ENCODE measurements around the gene GMNC.
"Not testable (repeated sequence)": the region's sequence is repeated elsewhere in the genome, so short reads cannot be mapped to it uniquely, and the experiment has no call there.

GMNC gene, protein sequence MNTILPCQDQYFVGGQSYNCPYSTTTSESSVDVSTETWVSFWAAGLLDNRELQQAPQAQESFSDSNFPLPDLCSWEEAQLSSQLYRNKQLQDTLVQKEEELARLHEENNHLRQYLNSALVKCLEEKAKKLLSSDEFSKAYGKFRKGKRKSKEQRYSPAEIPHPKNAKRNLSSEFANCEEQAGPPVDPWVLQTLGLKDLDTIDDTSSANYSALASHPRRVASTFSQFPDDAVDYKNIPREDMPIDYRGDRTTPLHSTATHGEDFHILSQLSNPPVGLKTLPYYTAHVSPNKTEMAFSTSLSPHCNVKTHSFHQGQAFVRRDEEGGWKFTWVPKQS

DNA sequence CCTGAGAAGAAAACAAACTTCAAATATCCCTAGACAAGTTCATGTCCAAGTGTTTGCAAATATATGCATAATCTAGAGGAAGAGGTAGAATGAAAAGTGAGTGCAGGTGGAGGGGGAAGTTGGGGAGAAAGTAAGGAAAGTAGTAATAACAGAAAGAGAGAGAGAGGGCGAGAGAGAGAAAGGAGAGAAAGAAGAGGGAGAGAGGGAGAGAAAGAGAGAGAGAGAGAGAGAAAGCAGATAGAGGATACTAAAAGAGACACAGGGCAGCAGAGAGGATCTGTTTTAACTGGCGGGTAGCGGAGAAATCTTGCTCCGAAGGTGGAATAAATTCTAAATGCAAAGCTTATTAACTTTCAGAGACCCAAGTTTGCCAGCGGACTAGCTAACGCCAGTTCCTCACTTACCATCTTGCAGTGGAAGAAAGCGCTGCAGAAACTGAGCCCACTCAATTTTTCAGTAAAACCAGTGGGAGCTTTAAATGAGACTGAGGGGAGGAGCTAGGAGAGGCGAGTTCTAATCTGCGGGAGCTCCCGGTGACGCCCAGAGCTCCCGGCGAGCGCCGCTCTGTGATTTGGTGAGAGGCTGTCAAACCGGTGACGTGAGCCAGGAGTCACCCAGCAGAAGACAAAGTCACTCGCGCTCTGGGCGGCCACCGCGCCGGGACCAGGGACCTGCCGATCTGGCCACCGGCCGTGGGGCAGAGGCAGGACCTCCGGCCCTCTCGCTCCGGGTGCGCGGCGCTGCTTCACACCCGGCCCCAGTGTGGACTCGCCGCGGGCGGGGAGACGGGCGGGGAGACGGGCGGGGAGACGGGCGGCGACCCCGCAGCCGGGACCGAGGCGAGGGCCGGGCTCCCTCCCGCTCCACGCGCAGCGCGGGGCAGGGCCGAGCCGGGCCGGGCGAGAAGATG is at the start of gene GMNC:
TSS of gene GMNC (minus strand) at position 486 of the 910 bp plus-strand sequence. CDS start at position 407, 79 bp downstream.
- peak; percentile 89 for DNase-seq (ENCODE audit: low spot score)

DNA sequence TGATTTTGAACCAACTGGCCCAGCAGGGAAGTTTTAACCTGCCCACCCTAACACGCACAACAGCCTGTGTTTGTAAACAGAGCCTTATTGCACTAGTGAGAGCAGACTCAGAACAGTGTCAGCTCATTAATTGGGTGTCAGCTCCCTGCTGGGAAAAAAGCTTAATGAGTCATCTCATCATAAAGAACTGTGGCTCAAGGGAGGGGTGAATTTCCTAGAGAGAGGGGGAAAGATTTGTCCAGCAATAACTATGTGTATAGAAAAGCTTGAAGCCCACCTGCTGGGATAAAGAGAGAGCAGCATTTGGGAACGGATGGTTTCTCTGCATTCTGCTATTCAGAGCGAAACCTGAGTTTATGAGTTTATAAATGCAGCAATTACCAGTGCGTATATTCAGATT is 48.9 kb upstream of the GMNC start:
- DNase-seq (ENCODE audit: low spot score), result peak; percentile 38

DNA sequence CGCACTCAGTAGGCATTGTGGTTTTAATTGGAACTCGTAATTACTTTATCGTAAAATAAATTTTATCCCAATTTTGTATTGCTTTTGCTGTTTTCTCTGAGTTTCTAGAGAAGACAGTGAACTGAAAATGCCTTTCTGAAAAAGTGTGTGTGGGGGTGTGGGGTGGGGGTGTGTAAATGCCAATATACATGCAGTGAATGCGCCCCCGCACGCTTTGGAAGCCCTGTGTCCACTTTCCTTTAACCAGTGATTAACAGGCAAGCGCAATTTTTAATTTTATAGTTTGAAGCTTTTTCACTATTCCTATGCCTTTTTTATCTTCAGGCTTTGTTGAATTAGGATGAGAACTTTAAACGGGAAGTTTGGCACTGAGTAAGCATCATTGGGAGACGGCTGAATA is 47.4 kb upstream of the GMNC start:
- no peak for DNase-seq (ENCODE audit: low spot score)

DNA sequence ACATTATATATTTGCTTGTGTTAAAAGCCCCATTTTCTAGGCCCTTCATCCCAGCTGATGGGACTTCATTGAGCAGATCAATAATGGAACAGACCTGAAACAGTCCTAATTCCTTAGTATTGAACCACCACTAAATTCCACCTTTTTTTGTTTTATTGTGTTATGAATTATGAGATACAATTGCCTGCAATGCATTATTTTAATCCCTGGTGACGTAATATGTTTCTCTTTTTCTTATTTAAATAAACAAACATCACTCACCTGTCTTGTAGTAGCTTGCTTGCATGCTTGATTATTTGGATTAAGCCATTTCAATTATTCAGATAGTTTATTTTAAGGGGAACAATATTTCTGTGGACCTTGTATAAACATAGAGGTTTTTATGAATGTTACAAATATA is 40.7 kb upstream of the GMNC start:
- DNase-seq (ENCODE audit: low spot score), result no peak

DNA sequence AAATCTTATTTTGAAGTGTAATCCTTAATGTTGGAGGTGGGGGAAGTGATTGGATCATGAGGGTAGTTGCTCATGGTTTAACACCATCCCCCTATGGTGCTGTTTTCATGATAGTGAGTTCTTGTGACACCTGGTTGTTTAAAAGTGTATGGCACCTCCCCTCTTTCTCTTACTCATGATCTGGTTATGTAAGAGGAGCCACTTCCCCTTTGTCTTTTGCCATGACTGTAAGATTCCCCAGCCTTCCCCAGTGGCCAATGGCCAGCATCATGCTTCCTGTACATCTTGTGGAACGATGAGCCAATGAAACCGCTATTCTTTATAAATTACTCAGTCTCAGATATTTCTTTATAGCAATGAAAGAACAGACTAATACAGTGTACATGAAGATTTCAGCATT is 39.8 kb upstream of the GMNC start:
- no peak for DNase-seq (ENCODE audit: low spot score)

DNA sequence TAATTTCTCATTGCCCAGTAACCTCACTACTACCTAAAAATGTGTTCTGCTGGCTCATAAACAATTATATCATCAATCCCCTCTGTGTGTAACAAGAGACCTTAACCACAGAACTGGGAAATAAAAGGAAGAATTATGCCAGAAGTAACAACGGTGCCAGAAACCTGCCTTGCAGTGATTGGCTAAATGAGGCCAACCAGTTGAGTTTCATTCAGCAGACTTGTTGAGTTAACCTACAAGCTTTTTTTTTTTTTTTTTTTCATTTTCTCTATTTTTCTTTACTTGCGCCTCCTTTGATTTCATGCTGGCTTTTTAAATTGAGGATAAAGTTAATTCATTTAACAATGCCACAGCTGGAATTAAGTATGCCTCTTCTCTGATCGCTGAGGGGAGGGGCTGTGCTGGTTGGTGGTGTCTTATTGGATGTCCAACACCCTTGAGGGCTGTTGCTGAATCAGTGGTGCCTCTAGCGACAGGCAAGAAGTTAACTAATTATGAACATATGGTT is 30.0 kb upstream of the GMNC start:
- peak; percentile 44 for DNase-seq (ENCODE audit: low spot score)

DNA sequence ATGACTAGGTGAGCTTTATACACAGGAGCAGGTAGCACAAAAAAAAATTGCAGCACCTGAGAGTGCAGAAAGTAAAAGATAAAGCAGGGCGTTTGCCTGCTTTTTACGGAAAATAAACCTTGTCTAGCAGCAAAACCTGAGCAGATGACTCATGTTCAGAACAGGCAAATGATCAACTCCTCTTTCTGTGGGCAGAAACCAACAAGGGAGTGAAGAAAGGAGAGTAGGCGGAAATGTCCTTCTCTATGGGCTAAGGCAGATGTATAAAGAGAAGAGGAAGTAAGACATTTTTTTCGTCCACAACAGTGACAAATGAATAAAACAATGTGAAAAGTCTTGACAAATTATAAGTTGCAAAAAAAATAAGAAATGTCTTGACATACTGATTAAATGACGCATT is 24.5 kb upstream of the GMNC start:
- DNase-seq (ENCODE audit: low spot score), result no peak

DNA sequence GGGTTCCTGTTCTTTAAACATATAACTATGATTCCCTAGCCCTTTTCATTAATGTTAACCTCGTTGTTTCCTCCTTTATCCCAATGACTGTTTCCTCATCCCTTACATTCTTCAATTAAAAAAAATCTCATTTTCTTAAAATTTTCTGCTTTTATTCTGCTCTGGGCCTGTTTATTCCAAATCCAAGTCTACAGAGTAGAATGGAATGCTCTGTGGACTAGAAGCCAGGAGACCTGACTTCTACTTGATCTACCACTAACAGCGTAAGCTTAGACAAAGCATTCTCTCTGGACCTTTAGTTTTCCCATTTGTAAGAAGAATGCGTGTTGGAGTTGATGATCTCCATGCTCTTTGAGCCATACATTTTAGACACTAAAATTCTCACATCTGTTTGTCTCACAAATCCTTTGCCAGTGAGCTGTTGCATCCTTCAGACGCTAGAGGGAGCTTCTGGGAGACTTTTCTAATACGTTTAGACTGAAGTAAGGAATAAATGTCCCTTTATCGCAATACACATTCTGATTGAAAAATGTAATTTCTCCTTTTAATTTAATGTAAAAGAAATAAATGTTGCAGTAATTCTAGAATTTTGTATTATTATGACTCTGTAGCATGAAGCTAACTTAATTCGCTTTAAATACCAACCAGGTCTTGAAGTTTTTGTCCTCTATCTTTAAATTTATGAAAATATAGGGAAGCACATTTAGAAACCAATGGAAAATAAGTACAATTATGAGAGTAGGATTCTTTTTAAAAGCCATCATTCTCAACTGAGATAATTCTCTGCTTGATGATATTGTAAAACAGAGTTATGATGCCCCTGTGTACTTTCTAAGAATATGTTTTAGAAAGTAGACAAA is 21.7 kb upstream of the GMNC start:
- peak; percentile 53 for DNase-seq (ENCODE audit: low spot score)

DNA sequence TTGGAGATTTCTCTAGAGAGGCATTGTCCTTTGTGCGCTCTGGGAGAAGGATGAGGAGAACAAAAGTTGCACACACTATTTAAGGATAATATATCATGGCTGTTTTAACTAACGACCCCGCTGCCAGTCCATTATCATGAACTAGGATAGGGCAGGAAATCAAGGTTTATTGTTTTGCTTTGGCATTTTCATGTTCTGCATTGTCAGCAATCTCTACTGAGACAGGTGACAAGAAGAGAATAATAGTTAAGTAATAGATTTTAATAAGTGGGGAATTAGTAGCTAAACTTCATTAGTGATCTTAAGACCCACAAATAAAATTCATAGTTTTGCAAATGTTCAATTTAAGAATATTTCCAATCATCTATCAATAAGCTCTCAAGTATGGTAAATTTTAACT is 20.6 kb upstream of the GMNC start:
- no peak for DNase-seq (ENCODE audit: low spot score)

DNA sequence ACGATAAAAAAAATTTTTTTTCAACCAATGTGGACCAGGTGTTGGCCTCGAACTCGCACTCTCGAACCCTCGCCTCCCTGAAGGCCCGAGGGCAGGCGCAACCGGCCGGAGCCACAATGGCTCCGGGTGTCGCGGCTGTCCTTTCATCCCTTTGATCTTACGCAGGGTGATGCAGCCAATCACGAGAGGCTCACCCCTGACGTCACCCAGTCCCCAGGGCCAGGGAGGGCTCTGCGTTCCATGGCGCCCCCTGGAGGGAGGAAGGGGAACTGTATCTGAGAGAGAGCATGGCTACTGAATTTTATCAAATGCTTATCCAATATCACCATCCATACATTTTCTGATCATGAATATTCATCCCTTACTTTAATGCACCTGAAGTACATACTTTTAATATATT is 15.4 kb upstream of the GMNC start:
- no peak for DNase-seq (ENCODE audit: low spot score)

DNA sequence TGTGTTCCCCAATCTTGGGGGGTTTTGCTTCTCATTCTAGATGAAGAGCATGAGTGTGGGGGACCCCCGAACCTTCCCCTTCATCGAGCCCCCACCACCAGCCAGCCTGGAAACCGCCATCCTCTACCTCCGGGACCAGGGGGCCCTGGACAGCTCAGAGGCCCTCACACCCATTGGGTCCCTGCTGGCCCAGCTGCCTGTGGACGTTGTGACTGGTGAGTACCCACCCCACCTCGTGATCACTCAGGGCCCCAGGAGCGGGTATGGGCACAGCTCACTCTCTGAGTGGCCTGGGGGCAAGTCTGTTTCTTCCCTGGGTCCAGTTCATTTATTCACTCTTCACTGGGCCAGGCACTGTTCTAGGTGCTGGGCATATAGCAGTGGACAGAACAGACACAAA is 13.9 kb upstream of the GMNC start:
- DNase-seq (ENCODE audit: low spot score), result not testable (repeated sequence)

DNA sequence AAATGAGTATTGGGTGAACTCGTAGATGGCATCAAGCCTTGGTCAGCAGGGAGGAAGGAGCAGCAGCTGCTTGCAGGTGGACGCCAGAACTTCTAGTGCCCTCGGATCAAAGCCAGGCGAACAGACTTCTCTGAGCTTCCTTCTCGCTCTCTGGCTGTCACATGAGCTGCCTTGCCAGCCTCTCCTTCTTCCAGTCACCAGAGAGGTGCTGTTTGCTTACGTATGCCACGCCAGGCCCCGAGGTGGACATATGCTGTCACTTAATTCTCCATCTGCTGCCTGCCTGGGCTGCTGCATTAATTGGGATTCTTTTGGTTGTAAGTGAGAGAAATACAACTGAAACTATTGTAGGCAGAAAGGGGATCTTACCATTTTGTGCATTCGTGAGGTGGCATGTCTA is 12.6 kb upstream of the GMNC start:
- not testable (repeated sequence) for DNase-seq (ENCODE audit: low spot score)

DNA sequence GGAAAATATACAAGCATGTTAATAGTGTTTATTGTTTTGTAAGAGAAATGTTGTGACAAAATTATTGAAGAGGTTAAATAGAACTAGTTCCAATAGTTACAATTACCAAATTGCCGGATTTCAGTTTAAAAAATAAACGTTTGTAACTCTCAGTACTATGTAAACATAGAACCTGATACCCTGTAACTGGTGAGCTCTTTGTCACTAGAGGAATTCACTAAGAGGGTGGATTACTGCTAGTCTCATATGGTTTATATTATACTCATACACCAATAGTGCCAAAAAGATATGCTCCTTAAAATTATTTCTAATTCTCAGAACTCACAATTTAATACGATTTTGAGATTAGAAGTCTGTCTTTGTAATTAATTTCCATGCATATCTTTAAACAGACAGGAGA is 7.6 kb upstream of the GMNC start:
- DNase-seq (ENCODE audit: low spot score), result no peak

DNA sequence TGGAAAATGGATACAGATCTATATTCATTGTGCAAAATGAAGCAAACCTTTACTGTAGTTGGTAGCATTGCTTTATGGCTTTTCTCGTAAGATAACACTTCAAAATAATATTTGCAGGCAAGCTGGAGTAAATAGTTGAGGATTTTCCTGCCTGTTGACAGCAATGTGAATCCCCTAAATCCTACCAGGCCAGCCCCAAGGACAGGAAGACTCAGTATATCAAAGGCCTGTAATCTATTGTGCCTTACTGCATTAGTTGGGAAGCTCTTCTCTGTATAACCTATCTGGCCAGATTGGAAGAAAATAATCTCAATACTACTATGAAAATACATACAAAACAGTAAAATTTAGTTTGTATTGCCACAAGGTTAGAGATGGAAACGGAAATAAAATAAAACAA is 4.6 kb upstream of the GMNC start:
- DNase-seq (ENCODE audit: low spot score), result no peak

DNA sequence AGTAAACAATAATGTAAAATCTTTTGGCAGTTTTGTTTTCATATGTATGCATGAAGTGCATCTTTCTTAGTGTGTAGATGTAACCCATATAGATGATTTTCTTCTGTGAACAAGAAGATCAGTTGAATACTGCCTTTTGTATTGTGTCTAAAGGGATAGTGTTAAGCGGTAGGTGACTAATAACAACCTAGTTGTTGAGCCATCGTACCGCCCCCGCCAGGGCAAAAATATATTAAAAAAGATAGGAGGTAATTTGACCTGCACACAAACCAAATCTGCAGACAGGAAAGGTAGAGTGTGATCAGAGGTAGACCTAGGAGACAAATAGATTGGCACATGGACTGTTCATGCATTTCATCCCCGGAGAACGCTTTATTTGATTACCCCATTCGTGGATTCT is 3.3 kb upstream of the GMNC start:
- no peak for DNase-seq (ENCODE audit: low spot score)

DNA sequence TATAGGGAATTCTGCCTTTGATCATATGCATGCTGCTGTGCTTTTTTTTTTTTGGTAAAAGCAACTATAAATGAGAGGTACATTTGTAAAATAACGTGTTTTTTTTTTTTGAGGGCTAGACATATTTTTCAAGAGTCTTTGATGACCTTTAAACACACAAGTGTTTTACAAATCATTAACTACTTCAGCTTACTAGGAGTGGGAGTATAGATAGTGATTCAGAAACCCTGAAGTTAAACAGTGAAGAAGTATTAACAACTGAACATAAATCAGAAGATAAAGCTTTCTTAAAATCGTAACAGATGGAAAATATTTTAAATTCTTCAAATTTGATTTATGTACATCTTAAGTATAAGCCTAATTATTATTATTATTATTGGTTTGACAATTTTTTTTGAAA is 2.9 kb upstream of the GMNC start:
- no peak for DNase-seq (ENCODE audit: low spot score)

DNA sequence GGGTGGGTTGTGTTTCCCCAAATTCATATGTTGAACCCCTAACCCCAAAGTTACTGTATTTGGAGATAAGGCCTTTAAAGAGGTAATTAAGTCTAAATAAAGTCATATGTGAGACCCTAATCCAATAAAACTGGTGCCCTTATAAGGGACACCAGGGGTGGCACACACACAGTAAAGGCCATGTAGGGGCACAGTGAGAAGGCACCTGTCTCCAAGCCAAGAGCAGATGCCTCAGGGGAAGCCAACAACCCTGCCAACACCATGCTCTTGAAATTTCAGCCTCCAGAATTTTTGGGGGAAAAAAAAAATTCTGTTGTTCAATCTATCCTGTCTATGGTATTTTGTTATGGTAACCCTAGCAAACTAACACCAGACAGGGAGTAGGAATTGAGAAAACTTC is 1.5 kb upstream of the GMNC start:
- no peak for DNase-seq (ENCODE audit: low spot score)

DNA sequence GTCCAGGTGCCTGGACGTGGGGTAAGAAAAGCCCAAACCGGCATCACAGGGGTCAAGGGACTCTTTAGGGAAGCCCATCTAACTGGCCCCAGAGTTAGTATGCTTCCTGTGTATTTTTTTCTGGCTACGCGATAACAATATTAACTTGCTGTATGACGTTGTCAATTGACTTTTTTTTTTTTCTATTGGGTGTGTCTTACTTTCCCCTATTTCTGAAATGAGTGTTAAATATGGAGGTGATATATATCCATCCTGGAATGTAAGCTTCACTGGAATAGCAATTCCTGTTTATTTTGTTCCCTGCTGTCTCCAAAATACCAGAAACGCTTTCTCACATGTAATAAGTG is 598 bp upstream of the GMNC start:
- DNase-seq (ENCODE audit: low spot score), result no peak

DNA sequence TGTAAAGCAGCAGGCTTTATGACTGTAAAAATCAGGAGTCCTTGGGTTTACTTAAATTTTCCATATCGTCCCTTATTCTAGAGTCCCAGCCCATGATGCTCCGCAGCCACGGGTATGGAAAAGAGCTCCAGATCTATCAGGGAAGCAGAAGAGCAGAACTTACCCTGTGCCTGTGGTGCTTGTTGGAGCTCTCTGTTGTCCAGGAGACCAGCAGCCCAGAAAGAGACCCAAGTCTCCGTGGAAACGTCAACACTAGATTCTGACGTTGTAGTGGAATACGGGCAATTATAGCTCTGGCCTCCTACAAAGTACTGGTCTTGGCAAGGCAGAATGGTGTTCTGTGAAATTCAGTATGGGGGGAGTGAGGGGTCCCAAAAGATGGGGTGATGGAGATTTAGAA is 2.0 kb downstream of the GMNC start:
- DNase-seq (ENCODE audit: low spot score), result no peak

DNA sequence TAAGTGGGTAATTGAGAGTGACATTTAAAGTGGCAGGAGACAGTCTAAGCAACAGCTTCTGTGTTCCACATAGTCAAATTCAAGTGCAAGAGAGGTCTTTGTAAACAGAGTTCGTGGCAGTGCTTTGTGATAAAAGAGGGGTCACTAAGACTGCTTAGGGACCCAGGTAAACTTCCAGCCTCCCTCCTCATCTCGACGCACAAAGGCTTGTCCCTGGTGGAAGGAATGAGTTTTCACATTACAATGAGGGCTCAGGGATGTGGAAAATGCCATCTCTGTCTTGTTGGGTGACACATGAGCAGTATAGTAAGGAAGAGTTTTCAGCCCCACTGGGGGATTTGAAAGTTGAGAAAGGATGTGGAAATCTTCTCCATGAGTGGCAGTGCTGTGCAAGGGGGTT is 7.3 kb downstream of the GMNC start:
- no peak for DNase-seq (ENCODE audit: low spot score)

DNA sequence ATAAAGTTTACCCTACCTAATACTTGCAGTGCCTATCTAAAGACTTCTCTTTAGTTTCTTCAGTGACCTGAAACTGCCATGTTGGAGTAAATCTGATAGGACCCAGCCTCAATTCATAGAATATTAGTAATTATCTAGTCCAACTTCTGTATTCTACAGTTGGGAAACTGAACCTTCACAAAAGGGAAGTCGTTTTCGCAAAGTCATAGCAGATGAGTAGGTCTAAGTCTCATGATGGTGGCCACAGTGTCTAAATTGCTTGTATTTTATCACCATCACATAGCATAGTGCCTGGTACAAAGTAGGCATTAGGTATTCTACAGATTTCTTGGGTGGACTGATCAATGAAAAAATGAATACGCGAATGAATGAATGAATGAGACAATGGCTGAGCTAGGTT is 8.4 kb downstream of the GMNC start:
- no peak for DNase-seq (ENCODE audit: low spot score)

DNA sequence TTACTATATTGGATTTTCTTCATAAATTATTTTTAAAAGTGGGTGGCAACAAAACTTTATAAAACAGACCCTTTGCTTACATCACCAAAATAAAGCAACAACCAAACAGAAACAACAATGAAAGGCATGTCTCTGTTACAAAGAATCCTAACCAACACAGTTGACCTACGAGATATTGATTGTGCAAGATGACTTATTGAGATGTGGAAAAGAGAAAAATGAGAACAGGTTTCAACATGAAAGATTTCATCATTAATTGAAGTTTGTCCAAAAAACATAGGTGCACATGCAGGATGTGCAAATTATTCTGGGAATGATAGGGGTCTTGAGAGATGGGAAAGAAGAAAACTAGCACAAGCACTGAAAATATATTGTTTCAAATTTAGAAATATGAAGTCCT is 9.0 kb downstream of the GMNC start:
- DNase-seq (ENCODE audit: low spot score), result no peak

Measured in D341Med (cell line).